Mesendoderm (in vitro differentiated cells): ENCODE measurements around the gene DAB2IP.

ENCODE experiments used
- DNase-seq: peaks from one replicate; pipeline ENCODE4 v3.0.0; 2013
- H2AK5ac ChIP-seq: 2 replicates; pipeline ENCODE4 v1.6.1; 2013; ENCODE audit warnings: low read length, inconsistent platforms
- H2BK120ac ChIP-seq: 2 replicates; pipeline ENCODE4 v1.6.1; 2013; ENCODE audit warnings: low read depth, mild to moderate bottlenecking, low read length, moderate library complexity, mixed read lengths
- H2BK15ac ChIP-seq: replicated peaks from 2 replicates; pipeline ENCODE4 v1.6.1; 2013; ENCODE audit warnings: low read depth, mild to moderate bottlenecking, moderate library complexity
- H2BK5ac ChIP-seq: 2 replicates; pipeline ENCODE4 v1.6.1; 2013; ENCODE audit warnings: low read length, inconsistent platforms
- H3K18ac ChIP-seq: 2 replicates; pipeline ENCODE4 v1.6.1; 2013; ENCODE audit warnings: mild to moderate bottlenecking, low read length, mixed read lengths
- H3K23ac ChIP-seq: one replicate; pipeline ENCODE4 v1.6.1; 2013; ENCODE audit warnings: low read length
- H3K27ac ChIP-seq: 2 replicates; pipeline ENCODE4 v1.5.1; 2013; ENCODE audit warnings: low read depth, mild to moderate bottlenecking, inconsistent platforms, low read length, moderate library complexity
- H3K27me3 ChIP-seq: 2 replicates; pipeline ENCODE4 v1.6.1; 2013; ENCODE audit warnings: low read length, control low read depth, mild to moderate bottlenecking, inconsistent platforms; ENCODE audit not compliant: insufficient read depth, poor library complexity
- H3K36me3 ChIP-seq: 2 replicates; pipeline ENCODE4 v1.6.1; 2013; ENCODE audit warnings: low read length, inconsistent platforms; ENCODE audit not compliant: control insufficient read depth, insufficient read depth
- H3K4ac ChIP-seq: one replicate; pipeline ENCODE4 v1.6.1; 2013; ENCODE audit warnings: low read depth, mild to moderate bottlenecking, low read length, moderate library complexity
- H3K4me1 ChIP-seq: 2 replicates; pipeline ENCODE4 v1.6.1; 2013; ENCODE audit warnings: low read depth, low read length, inconsistent platforms; ENCODE audit not compliant: control insufficient read depth
- H3K4me2 ChIP-seq: 2 replicates; pipeline ENCODE4 v1.6.1; 2013; ENCODE audit warnings: low read length
- H3K4me3 ChIP-seq: 2 replicates; pipeline ENCODE4 v1.5.1; 2013; ENCODE audit warnings: mild to moderate bottlenecking, low read length
- H3K56ac ChIP-seq: one replicate; pipeline ENCODE4 v1.6.1; 2013; ENCODE audit warnings: low read length
- H3K79me1 ChIP-seq: 2 replicates; pipeline ENCODE4 v1.6.1; 2013; ENCODE audit warnings: low read length, inconsistent platforms
- H3K79me2 ChIP-seq: 2 replicates; pipeline ENCODE4 v1.6.1; 2013; ENCODE audit warnings: mild to moderate bottlenecking, low read length; ENCODE audit not compliant: control insufficient read depth, insufficient read depth
- H3K9ac ChIP-seq: 2 replicates; pipeline ENCODE4 v1.6.1; 2013; ENCODE audit warnings: low read length, inconsistent platforms
- H4K5ac ChIP-seq: one replicate; pipeline ENCODE4 v1.6.1; 2013; ENCODE audit warnings: low read length
- H4K8ac ChIP-seq: one replicate; pipeline ENCODE4 v1.6.1; 2013; ENCODE audit warnings: low read depth, mild to moderate bottlenecking, control low read depth, low read length, moderate library complexity
- WGBS: extraction: QIAGEN DNeasy Blood & Tissue Kit; methylation state at CpG from one replicate; pipeline ENCODE4 v1.1.7; 2013; ENCODE audit warnings: low lambda C conversion rate, missing lambda C conversion rate; ENCODE audit not compliant: insufficient coverage; ENCODE audit errors: extremely low coverage; 5-methylcytosine and 5-hydroxymethylcytosine counted together

DAB2IP gene

GRCh38 chr9:121756474-121757280 lies 105.2 kb downstream of the DAB2IP start:
- Histone ChIP-seq H3K27ac (no peak overlapping the region), H3K23ac (no peak overlapping the region), H3K4me1 (no peaks in the 10 kb centered on the region), H3K79me1 (peaks cover 35% of the 10 kb centered on the region), H2AK5ac (no peak overlapping the region), H2BK120ac (no peak overlapping the region), H4K5ac (no peak overlapping the region), H3K36me3 (peaks cover 15% of the 10 kb centered on the region), H3K56ac (no peak overlapping the region), H3K4me2 (no peak overlapping the region), H4K8ac (no peak overlapping the region), H3K4me3 (no peak overlapping the region), H3K18ac (no peak overlapping the region), H3K27me3 (no peaks in the 10 kb centered on the region), H3K9ac (no peak overlapping the region), H2BK15ac (no peak overlapping the region), H2BK5ac (no peak overlapping the region), H3K79me2 (peaks cover 4% of the 10 kb centered on the region), H3K4ac (no peak overlapping the region)
- no CpG with 5 or more reads among the region's 16 CpGs for WGBS
- DNase-seq, result no peak

GRCh38 chr9:121757281-121757585 lies 105.8 kb downstream of the DAB2IP start:
- H3K9ac ChIP-seq, result no peak overlapping the region
- H3K23ac ChIP-seq, result no peak overlapping the region
- H2BK15ac ChIP-seq, result no peak overlapping the region
- no peak overlapping the region for H3K4me2 ChIP-seq
- no peak overlapping the region for H4K5ac ChIP-seq
- no peak overlapping the region for H3K4me3 ChIP-seq
- no peak for DNase-seq
- WGBS, result no CpG with 5 or more reads among the region's 1 CpG
- H3K4ac ChIP-seq, result no peak overlapping the region
- no peak overlapping the region for H2BK120ac ChIP-seq
- H2BK5ac ChIP-seq, result no peak overlapping the region
- H3K36me3 ChIP-seq, result peaks cover 16% of the 10 kb centered on the region
- H2AK5ac ChIP-seq, result no peak overlapping the region
- H3K79me1 ChIP-seq, result peaks cover 31% of the 10 kb centered on the region
- H3K4me1 ChIP-seq, result no peaks in the 10 kb centered on the region
- H3K18ac ChIP-seq, result no peak overlapping the region
- H4K8ac ChIP-seq, result no peak overlapping the region
- peaks cover 4% of the 10 kb centered on the region for H3K79me2 ChIP-seq
- no peaks in the 10 kb centered on the region for H3K27me3 ChIP-seq
- H3K27ac ChIP-seq, result no peak overlapping the region
- no peak overlapping the region for H3K56ac ChIP-seq

DNA sequence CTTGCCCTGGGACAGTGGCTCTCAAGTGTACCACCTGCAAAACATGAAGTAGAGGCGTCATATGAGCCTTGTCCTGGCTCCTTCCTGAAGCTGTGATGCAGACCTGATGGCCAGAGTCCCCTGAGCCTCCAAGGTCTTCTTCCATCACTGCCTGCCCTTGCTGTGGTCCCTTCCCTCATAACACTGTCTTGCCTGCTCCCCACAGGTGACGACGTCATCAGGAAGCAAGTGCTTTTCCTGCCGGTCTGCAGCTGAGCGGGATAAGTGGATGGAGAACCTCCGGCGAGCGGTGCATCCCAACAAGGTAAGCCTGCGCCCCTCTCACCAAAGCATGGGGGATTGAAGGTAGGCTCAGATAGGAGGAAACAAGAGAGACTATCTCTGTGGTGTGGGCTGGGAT lies 107.3 kb downstream of the DAB2IP start:
- H3K56ac ChIP-seq, result no peak overlapping the region
- H2BK15ac ChIP-seq, result no peak overlapping the region

DNA sequence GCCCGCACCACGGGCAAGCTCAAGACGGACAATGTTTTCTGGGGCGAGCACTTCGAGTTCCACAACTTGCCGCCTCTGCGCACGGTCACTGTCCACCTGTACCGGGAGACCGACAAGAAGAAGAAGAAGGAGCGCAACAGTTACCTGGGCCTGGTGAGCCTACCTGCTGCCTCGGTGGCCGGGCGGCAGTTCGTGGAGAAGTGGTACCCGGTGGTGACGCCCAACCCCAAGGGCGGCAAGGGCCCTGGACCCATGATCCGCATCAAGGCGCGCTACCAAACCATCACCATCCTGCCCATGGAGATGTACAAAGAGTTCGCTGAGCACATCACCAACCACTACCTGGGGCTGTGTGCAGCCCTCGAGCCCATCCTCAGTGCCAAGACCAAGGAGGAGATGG lies 108.6 kb downstream of the DAB2IP start:
- H3K79me2 ChIP-seq, result peaks cover 2% of the 10 kb centered on the region
- H3K9ac ChIP-seq, result no peak overlapping the region
- H3K56ac ChIP-seq, result no peak overlapping the region
- H4K5ac ChIP-seq, result no peak overlapping the region
- no peak overlapping the region for H2AK5ac ChIP-seq
- H2BK15ac ChIP-seq, result no peak overlapping the region
- H3K23ac ChIP-seq, result no peak overlapping the region
- no peak overlapping the region for H3K4me2 ChIP-seq
- H3K4me1 ChIP-seq, result no peaks in the 10 kb centered on the region
- H3K27me3 ChIP-seq, result no peaks in the 10 kb centered on the region
- no peak overlapping the region for H3K4ac ChIP-seq
- H2BK5ac ChIP-seq, result no peak overlapping the region
- no peak for DNase-seq
- H4K8ac ChIP-seq, result no peak overlapping the region
- H3K79me1 ChIP-seq, result peaks cover 10% of the 10 kb centered on the region
- no peak overlapping the region for H2BK120ac ChIP-seq
- H3K27ac ChIP-seq, result no peak overlapping the region
- no peak overlapping the region for H3K18ac ChIP-seq
- WGBS, result no CpG with 5 or more reads among the region's 23 CpGs
- no peak overlapping the region for H3K4me3 ChIP-seq
- peaks cover 16% of the 10 kb centered on the region for H3K36me3 ChIP-seq

More for the DNA sequence above, 107.3 kb downstream of the DAB2IP start:
- H2AK5ac ChIP-seq, result no peak overlapping the region
- H3K79me1 ChIP-seq, result peaks cover 21% of the 10 kb centered on the region
- no peak overlapping the region for H2BK5ac ChIP-seq
- H3K4me2 ChIP-seq, result no peak overlapping the region
- peaks cover 16% of the 10 kb centered on the region for H3K36me3 ChIP-seq
- no peak overlapping the region for H3K9ac ChIP-seq
- no peak overlapping the region for H4K5ac ChIP-seq
- no peaks in the 10 kb centered on the region for H3K4me1 ChIP-seq
- no peak overlapping the region for H3K27ac ChIP-seq
- H3K79me2 ChIP-seq, result peaks cover 2% of the 10 kb centered on the region
- no peak overlapping the region for H3K23ac ChIP-seq
- H3K18ac ChIP-seq, result no peak overlapping the region
- H3K27me3 ChIP-seq, result no peaks in the 10 kb centered on the region
- no CpG with 5 or more reads among the region's 9 CpGs for WGBS
- H3K4me3 ChIP-seq, result no peak overlapping the region
- no peak for DNase-seq
- no peak overlapping the region for H4K8ac ChIP-seq
- no peak overlapping the region for H2BK120ac ChIP-seq
- H3K4ac ChIP-seq, result no peak overlapping the region

- no peak overlapping the region for H2BK5ac ChIP-seq
- H3K27ac ChIP-seq, result no peak overlapping the region
- peaks cover 2% of the 10 kb centered on the region for H3K79me2 ChIP-seq
- peaks cover 16% of the 10 kb centered on the region for H3K36me3 ChIP-seq
- H3K56ac ChIP-seq, result no peak overlapping the region
- H3K79me1 ChIP-seq, result peaks cover 7% of the 10 kb centered on the region
- DNase-seq, result no peak
- no peaks in the 10 kb centered on the region for H3K27me3 ChIP-seq
- no peak overlapping the region for H3K4ac ChIP-seq
- no peak overlapping the region for H3K23ac ChIP-seq
- H3K4me1 ChIP-seq, result no peaks in the 10 kb centered on the region
- H4K5ac ChIP-seq, result no peak overlapping the region
- no peak overlapping the region for H3K4me2 ChIP-seq
- no peak overlapping the region for H2BK120ac ChIP-seq
- no peak overlapping the region for H3K9ac ChIP-seq
- H4K8ac ChIP-seq, result no peak overlapping the region
- no peak overlapping the region for H3K18ac ChIP-seq
- H2BK15ac ChIP-seq, result no peak overlapping the region
- WGBS, result no CpG with 5 or more reads among the region's 10 CpGs
- H2AK5ac ChIP-seq, result no peak overlapping the region
- no peak overlapping the region for H3K4me3 ChIP-seq
Measured at GRCh38 chr9:121760571-121760970, 109.1 kb downstream of the DAB2IP start.

DNA sequence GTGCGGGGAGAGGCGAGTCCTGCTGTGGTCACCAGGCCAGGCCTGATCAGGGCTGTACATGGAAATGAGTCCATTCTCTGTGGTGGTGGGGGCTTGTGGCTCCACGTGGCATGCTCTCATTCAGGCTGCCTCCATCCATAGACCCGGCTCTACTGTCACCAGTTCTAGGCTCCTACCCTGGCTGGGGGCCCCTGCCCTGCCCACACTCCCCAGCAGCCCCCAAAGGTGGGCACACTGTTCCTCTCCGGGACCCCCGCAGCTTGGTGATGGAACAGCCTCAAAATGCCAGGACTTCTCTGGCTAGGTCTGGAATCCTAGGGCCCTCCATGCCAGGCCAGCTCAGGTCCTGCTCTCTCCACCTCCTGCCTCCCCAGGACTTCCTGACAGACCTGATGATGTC lies 111.7 kb downstream of the DAB2IP start:
- H3K4me3 ChIP-seq, result no peak overlapping the region
- H2BK5ac ChIP-seq, result no peak overlapping the region
- H3K4ac ChIP-seq, result no peak overlapping the region
- H3K36me3 ChIP-seq, result peaks cover 17% of the 10 kb centered on the region
- no peak overlapping the region for H3K9ac ChIP-seq
- no peak overlapping the region for H4K8ac ChIP-seq
- no peak overlapping the region for H2AK5ac ChIP-seq
- no peaks in the 10 kb centered on the region for H3K27me3 ChIP-seq
- H3K4me2 ChIP-seq, result no peak overlapping the region
- no peak overlapping the region for H4K5ac ChIP-seq
- no peak overlapping the region for H3K56ac ChIP-seq
- no peaks in the 10 kb centered on the region for H3K79me2 ChIP-seq
- H3K27ac ChIP-seq, result no peak overlapping the region
- H2BK120ac ChIP-seq, result no peak overlapping the region
- no peak overlapping the region for H3K18ac ChIP-seq
- H3K79me1 ChIP-seq, result no peaks in the 10 kb centered on the region
- no CpG with 5 or more reads among the region's 6 CpGs for WGBS
- DNase-seq, result no peak
- H3K23ac ChIP-seq, result no peak overlapping the region
- H3K4me1 ChIP-seq, result no peaks in the 10 kb centered on the region
- no peak overlapping the region for H2BK15ac ChIP-seq
